Psoas muscle (tissue), 8 donors: ENCODE results near the gene ZNF500. TPM values are rescaled to one million over a fixed set of nuclear protein-coding genes. Genes with fewer than 3 reads are reported as not detected.

Experiments used
- ATAC-seq, 4 donors: fragments of 200-7000 bp; cut with Tn5 transposase; one replicate each; pipeline ENCODE4 v1.9.1; 2020; ENCODE audit warnings: moderate library complexity in 3 of 4, mild to moderate bottlenecking in 2 of 4
- DNase-seq, 2 donors: peaks; one replicate each; pipeline ENCODE4 v3.0.0-alpha.2; 2020
- H3K27ac ChIP-seq: fragments of 200-600 bp; one replicate; pipeline ENCODE4 v1.8.0; 2022
- H3K27me3 ChIP-seq, 3 donors: fragments of 200-600 bp in 1 of 3; one replicate each; pipeline versions ENCODE4 v1.6.1 to v1.8.0; 2013 to 2022; ENCODE audit warnings: low read length in 2 of 3, mild to moderate bottlenecking in 2 of 3, moderate library complexity in 1 of 3; ENCODE audit not compliant: insufficient read depth in 3 of 3
- H3K36me3 ChIP-seq, 2 donors: fragments of 200-600 bp in 1 of 2; one replicate each; pipeline versions ENCODE4 v1.6.1 to v1.8.0; 2013 to 2022; ENCODE audit warnings: low read depth in 1 of 2, mild to moderate bottlenecking in 1 of 2, moderate library complexity in 1 of 2; ENCODE audit not compliant: insufficient read depth in 1 of 2
- H3K4me1 ChIP-seq: fragments of 200-600 bp; one replicate; pipeline ENCODE4 v1.8.0; 2022
- H3K4me3 ChIP-seq: fragments of 200-600 bp; one replicate; pipeline ENCODE4 v1.8.0; 2022; ENCODE audit warnings: mild to moderate bottlenecking
- H3K9me3 ChIP-seq: fragments of 200-600 bp; one replicate; pipeline ENCODE4 v1.8.0; 2022
- WGBS, 3 donors: extraction: QIAGEN DNeasy Blood & Tissue Kit; methylation state at CpG; one replicate each; pipeline versions ENCODE4 v1.1.6 to v1.1.7; 2013; 5-methylcytosine and 5-hydroxymethylcytosine counted together
- intact Hi-C, 2 donors: fragments of 100-400 bp; cut with DNase I; formaldehyde crosslinking; loops; one replicate each; pipeline versions ENCODE4 v1.11.0 to v1.14.2; 2022
- polyA plus RNA-seq, 3 donors: library from polyadenylated mRNA; stranded (reverse); fragments of 200-250 nt; gene quantifications; one replicate each; pipeline ENCODE4 v1.2.3, GENCODE V29; 2013
- total RNA-seq, 4 donors: library from RNA; stranded (reverse); fragmentation: NEBNext Ultra II Directional in 2 of 4; extraction: Animal tissue kit (Norgen Biotek cat#: 25700) in 2 of 4; gene quantifications; one replicate each; pipeline versions ENCODE4 v1.2.1 to v1.2.4, GENCODE V29; 2021 to 2023
- TF ChIP-seq, protein P1 (sequence below): fragments of 200-600 bp; IDR thresholded peaks from one replicate; pipeline ENCODE4 v1.8.0; 2022; ENCODE audit warnings: antibody characterized with exemption
- donor health status: healthy with polysubstance abuse.
- donor health status: DM: no; HTN: no; CAD: no; lungs with moderate emphysema.
- donor health status: Bipolar disorder and iron deficiency.
- donor health status: healthy.
- donor health status: DM: yes; HTN: yes; CAD: no.
- donor health status: DM: no; HTN: no; CAD: no.
- donor health status: DM: no; HTN: no; CAD: no.
- donor health status: DM: yes; HTN: yes; CAD: no.

ZNF500 gene
- total and polyA plus RNA-seq, 7 donors = 3.7 to 8.9 (median 7.0) TPM

DNA sequence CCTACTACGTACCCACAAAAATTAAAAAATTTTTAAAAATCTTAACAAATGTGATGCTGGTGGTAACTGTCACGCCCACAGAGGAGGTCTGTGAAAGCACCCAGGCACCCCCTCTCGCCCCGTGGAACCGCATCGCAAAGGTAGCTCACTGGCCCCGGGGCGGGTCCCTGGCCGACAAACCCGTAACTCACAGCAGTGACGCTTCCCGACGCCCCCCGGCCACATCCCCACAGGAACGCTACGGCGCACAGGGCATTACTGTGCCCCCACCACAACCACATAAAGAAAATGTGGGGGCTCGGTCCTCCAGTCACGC, 33.3 kb downstream of the ZNF500 start:
- 0% methylated on average over 17 to 19 of the region's 19 CpGs for WGBS, 3 donors
- H3K36me3 ChIP-seq = peaks cover 2 to 33% of the 10 kb centered on the region in 2 donors
- no peaks in the 10 kb centered on the region for H3K27me3 ChIP-seq
- peak overlapping the region; percentile 82 for H3K27ac ChIP-seq
- TF ChIP-seq, protein P1, sequence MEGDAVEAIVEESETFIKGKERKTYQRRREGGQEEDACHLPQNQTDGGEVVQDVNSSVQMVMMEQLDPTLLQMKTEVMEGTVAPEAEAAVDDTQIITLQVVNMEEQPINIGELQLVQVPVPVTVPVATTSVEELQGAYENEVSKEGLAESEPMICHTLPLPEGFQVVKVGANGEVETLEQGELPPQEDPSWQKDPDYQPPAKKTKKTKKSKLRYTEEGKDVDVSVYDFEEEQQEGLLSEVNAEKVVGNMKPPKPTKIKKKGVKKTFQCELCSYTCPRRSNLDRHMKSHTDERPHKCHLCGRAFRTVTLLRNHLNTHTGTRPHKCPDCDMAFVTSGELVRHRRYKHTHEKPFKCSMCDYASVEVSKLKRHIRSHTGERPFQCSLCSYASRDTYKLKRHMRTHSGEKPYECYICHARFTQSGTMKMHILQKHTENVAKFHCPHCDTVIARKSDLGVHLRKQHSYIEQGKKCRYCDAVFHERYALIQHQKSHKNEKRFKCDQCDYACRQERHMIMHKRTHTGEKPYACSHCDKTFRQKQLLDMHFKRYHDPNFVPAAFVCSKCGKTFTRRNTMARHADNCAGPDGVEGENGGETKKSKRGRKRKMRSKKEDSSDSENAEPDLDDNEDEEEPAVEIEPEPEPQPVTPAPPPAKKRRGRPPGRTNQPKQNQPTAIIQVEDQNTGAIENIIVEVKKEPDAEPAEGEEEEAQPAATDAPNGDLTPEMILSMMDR = no peak
- peak in 1 of 4 donors; percentile 2 for ATAC-seq
- no peaks in the 10 kb centered on the region for H3K9me3 ChIP-seq
- H3K4me3 ChIP-seq = peak overlapping the region; percentile 87
- intact Hi-C loops = no loop called here
- DNase-seq = peak in 1 of 2 donors; percentile 37
- peaks cover 9% of the 10 kb centered on the region for H3K4me1 ChIP-seq

DNA sequence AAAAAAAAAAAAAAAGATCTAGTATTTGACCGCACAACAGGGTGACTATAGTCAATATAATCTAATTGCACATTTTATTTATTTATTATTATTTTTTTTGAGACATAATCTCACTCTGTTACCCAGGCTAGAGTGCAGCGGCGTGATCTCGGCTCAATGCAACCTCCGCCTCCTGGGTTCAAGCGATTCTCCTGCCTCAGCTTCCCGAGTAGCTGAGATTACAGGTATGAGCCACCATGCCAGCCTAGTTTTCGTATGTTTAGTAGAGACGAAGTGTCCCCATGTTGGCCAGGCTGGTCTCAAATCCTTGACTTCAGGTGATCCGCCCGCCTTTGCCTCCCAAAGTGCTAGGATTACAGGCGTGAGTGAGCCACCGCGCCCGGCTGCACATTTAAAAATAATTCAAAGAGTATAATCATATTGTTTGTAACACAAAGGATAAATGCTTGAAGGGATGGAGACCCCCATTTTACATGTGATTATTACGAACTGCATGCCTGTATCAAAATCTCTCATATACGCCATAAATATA, 33.7 kb downstream of the ZNF500 start:
- intact Hi-C loops = no loop called here
- H3K4me1 ChIP-seq = peaks cover 9% of the 10 kb centered on the region
- WGBS, 3 donors = 28 to 34% (median 31%) methylated on average over 17 of the region's 17 CpGs
- H3K27ac ChIP-seq = peak overlapping the region; percentile 82
- ATAC-seq (no peak), DNase-seq (peak in 1 of 2 donors; percentile 46)
- no peaks in the 10 kb centered on the region for H3K27me3 ChIP-seq
- H3K36me3 ChIP-seq = peaks cover 2 to 37% of the 10 kb centered on the region in 2 donors
- H3K4me3 ChIP-seq = peak overlapping the region; percentile 87
- TF ChIP-seq, protein P1 = no peak
- no peaks in the 10 kb centered on the region for H3K9me3 ChIP-seq

DNA sequence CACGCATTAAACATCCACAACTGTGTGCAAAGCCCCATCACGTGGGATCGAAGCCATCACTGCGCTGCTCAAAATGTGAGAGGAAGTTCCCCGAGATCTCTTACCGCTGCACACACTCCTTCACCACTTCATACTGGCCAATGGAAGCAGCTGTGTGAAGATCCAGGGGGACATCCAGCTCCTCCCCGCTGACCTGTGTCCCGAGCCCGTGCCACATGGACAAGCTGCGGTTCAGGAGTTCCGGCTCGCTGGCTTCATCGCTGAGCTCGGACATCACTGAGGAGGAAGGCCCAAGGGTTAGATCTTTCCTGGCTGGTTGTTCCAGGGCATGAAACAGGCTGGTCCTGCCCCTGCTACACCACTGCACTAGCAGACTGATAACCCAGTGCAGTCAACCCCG, 37.1 kb downstream of the ZNF500 start:
- Histone ChIP-seq H3K36me3 (peaks cover 6 to 67% of the 10 kb centered on the region in 2 donors), H3K27me3 (no peaks in the 10 kb centered on the region), H3K4me1 (no peaks in the 10 kb centered on the region), H3K4me3 (no peak overlapping the region), H3K9me3 (no peaks in the 10 kb centered on the region), H3K27ac (no peak overlapping the region)
- TF ChIP-seq, protein P1 = no peak
- peak in 1 of 2 donors; percentile 26 for DNase-seq
- intact Hi-C loops = no loop called here
- ATAC-seq = no peak
- WGBS, 3 donors = 92 to 93% (median 92%) methylated on average over 15 of the region's 15 CpGs

DNA sequence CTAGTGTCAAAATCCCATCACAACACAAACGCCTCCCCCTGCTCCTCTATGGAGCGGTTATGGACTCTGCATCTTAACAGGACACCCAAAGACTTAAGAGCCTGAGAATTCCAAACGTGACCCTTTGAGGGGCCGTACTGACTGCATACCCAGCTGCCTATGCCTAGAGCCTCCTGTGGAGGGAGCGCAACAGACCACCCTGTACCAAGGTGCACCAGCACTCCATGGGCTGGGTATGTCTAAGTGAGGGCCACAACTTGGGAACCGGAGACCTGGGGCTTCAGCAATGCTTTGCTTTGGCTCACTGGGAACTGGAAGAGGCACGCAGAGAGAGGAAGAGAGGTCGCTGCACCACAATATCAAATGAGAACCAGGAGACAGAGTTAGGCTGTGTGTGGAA, 38.3 kb downstream of the ZNF500 start:
- intact Hi-C loops = no loop called here
- peaks cover 6 to 79% of the 10 kb centered on the region in 2 donors for H3K36me3 ChIP-seq
- WGBS, 3 donors = 91 to 94% (median 92%) methylated on average over 8 of the region's 8 CpGs
- H3K27ac ChIP-seq = no peak overlapping the region
- no peak overlapping the region for H3K4me3 ChIP-seq
- TF ChIP-seq, protein P1 = no peak
- DNase-seq (peak in 1 of 2 donors; percentile 29), ATAC-seq (no peak)
- H3K27me3 ChIP-seq = no peaks in the 10 kb centered on the region
- H3K4me1 ChIP-seq = no peaks in the 10 kb centered on the region
- no peaks in the 10 kb centered on the region for H3K9me3 ChIP-seq

DNA sequence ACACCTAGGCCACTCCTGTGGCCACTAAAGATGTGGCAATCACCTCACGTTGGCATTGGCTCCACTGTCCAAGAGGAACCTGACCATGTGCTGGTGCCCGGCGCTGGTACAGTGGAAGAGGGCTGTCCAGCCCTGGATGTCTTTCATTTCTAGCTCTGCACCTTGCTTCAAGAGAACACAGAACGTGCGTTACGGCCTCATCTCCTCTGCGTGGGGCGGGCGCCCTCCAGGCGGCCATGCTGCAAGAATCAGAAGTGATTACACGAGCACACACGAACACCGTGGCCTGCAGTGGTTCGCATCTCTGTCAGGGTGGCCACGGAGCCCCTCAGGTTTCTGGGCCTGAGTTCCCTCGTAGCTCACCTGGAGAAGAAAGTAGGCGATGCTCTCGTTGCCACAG, 40.3 kb downstream of the ZNF500 start:
- no peak overlapping the region for H3K27ac ChIP-seq
- ATAC-seq = peak in 1 of 4 donors; percentile 36
- peak in 1 of 2 donors; percentile 40 for DNase-seq
- H3K36me3 ChIP-seq = peaks cover 6 to 82% of the 10 kb centered on the region in 2 donors
- no peak overlapping the region for H3K4me3 ChIP-seq
- no peaks in the 10 kb centered on the region for H3K27me3 ChIP-seq
- no peaks in the 10 kb centered on the region for H3K4me1 ChIP-seq
- WGBS, 3 donors = 88 to 95% (median 90%) methylated on average over 18 of the region's 18 CpGs
- H3K9me3 ChIP-seq = no peaks in the 10 kb centered on the region
- intact Hi-C loops = loop anchor here in 1 of 2 donors (1.0 kb wide), 1 partner anchor 20 kb away; no protein-coding TSS in a partner anchor
- TF ChIP-seq, protein P1 = no peak
